ENCODE data around the gene KCNH3.

The KCNH3 gene

GRCh38 chr12:49546481-49546880 lies 7.7 kb downstream of the KCNH3 start:
- no peak for DNase-seq

GRCh38 chr12:49547090-49547690 lies 8.4 kb downstream of the KCNH3 start:
- DNase-seq = no peak

- DNase-seq = no peak
These were observed 9.6 kb downstream of the KCNH3 start for GRCh38 chr12:49548481-49548821.

DNA sequence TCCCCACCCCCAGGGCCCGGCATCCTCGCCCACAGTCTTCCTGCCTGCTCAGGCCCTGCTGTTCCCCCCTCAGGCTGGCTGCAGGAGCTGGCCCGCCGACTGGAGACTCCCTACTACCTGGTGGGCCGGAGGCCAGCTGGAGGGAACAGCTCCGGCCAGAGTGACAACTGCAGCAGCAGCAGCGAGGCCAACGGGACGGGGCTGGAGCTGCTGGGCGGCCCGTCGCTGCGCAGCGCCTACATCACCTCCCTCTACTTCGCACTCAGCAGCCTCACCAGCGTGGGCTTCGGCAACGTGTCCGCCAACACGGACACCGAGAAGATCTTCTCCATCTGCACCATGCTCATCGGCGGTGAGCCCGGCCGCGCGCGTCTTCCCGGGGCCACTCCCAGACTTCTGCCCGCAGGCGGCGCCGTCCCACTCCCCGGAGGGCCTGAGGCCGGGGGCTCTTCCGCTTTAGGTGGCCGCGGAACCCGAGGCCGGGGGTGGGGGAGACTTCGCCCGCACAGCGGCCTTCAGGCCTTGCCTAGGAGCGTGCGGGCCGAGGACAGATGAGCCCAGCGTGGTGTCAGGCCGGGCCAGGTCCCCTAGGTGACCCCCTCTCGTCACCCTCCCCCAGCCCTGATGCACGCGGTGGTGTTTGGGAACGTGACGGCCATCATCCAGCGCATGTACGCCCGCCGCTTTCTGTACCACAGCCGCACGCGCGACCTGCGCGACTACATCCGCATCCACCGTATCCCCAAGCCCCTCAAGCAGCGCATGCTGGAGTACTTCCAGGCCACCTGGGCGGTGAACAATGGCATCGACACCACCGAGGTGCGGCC lies 10.2 kb downstream of the KCNH3 start:
- no peak for DNase-seq

GRCh38 chr12:49549735-49550692 lies 11.2 kb downstream of the KCNH3 start:
- DNase-seq = no peak

- DNase-seq = no peak
These were observed 11.9 kb downstream of the KCNH3 start for GRCh38 chr12:49550693-49551252.

- peak; percentile 21 for DNase-seq
These were observed 13.2 kb downstream of the KCNH3 start for GRCh38 chr12:49552014-49552413.

DNA sequence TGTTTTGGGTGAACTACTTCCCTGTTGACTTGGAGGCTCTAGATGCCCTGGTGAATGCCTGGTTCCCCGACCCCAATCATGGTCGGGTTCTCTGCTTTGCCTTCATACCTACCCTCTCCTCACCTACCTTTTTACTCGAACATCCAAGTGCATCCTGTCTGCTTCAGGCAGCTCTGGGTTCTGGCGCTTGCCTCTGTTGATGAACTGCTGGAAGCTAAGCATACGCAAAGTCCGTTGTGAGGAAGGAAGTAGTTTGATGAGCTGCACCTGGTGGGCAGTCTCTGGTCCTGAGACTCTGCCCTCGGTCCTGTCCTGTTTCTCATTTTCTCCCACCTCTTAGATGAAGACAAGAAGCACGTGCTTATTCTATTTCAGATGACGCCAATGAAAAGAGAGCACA lies 13.6 kb downstream of the KCNH3 start:
- no peak for DNase-seq

DNA sequence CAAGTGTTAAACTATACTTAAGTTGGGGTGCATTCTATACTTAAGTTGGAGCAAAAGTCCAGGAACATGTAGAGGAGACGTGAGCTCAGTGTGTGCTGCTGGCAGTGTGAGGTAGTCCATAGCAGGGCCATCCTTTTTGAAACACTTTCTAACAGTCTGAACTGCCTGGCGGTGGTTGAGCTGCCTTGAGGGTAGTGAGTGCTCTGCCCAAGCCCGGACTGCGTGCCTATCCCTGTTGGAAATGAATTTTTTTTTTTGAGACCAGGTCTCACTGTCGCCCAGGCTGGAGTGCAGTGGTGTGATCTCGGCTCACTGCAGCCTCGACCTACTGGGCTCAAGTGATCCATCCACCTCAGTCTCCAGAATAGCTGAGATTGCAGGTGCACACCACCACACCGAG lies 14.1 kb downstream of the KCNH3 start:
- no peak for DNase-seq

DNA sequence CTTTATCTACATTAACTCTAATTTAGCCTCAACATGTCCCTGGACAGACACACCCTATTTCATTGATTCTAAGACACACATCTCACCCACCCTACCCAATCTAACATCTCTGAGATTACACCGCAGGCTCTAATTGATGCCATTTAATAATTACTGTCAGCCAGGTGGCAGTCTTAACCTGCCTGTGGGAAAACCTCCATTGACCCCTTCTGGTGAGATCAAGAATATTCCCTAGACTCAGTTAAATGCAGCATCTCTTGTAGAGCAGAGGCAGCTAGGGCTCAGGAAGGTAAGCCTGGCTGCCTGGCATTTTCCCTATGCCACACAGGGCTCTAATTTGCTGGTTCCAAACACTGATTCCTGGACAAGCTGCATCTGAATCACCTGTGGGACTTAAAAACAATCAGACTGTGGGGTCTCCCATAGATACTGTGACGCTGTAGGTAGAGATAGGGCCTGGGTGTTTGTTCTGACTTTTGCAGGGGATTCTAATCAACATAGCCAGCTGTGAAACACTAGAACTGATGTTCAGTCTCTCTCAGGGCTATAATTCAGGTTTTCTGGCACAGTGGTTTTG lies 14.8 kb downstream of the KCNH3 start:
- peak; percentile 90 for DNase-seq

DNA sequence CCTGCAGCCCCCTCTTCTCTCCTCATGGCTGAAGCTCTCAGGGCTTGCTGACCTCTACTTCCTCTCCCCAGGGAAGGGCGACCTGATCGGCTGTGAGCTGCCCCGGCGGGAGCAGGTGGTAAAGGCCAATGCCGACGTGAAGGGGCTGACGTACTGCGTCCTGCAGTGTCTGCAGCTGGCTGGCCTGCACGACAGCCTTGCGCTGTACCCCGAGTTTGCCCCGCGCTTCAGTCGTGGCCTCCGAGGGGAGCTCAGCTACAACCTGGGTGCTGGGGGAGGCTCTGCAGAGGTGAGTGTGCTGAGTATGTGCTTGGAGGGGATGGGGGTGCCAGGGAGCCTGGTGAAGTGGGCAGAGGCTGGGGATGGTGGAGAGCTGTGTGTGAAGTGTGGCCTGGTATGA lies 15.4 kb downstream of the KCNH3 start:
- DNase-seq = no peak

GRCh38 chr12:49555631-49556390 lies 17.0 kb downstream of the KCNH3 start:
- DNase-seq = no peak

- no peak for DNase-seq
These were observed 17.8 kb downstream of the KCNH3 start for GRCh38 chr12:49556391-49557186.

GRCh38 chr12:49557187-49557916 lies 18.5 kb downstream of the KCNH3 start:
- DNase-seq = no peak

DNA sequence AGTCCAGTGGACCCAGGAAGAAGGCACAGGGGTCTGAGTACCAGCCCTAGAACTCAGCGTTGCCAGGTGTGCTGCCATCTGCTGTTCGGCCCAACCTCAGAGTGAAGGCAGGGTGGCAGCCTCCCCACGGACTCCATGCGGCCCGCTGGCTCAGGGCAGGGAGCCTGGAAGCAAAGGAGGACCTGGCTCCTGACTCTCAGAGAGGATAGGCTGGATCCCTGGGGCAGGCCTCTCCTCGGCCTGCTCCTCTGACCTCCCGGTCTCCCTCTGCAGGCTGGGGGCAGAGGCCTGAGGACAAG lies 19.0 kb downstream of the KCNH3 start:
- no peak for DNase-seq

DNA sequence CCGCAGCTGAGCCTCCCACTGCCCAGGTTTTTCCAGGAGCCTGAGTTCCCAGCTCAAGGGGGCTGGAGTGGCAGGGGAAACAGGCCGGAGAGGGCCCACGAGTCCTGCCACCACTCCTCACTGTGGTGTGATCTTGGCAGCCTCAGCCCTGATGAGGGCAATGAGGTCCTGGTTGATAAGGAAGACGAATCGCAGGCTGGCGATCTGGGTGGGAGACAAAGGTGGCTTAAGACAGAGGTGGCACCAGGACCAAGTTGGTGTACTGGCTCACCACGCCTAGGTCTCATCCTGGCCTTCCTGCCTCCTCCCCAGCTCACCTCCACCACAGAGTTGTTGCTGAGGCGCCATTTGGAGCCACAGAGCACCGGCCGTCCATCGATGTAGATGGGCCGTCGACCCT lies 19.7 kb downstream of the KCNH3 start:
- DNase-seq = no peak

DNA sequence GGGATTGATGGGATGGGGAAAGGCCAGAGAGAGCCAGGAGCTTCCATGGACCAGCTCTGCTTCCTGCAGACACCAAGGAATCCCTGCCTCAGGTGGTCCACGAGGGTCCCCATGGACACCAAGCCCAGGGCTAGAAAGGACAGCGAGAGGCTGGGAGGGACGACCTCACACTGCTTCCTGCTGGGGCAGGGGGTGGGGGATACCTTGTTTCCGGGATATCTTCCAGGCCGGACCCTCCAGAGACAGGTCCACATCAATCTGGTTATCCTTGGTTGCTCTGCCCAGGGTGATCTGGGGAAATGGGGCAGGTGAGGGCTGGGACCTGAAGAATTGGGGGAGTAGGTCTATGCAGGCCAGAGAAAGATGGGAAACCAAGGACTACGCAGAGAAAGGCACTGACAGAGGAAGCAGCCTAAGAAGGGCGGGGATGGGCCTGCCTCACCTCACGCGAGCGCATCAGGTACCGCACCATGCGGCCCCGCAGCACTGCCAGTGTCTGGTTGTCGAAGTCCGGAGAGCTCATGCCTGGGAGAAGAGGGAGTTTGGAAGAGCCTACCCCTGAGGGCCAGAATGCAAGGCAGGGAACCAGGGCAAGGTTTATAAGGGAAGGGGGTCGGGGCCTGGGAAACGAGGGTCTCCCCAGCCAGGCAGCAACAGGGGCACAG lies 20.3 kb downstream of the KCNH3 start:
- no peak for DNase-seq

- DNase-seq = no peak
These were observed 21.9 kb downstream of the KCNH3 start for GRCh38 chr12:49560695-49561094.

- peak; percentile 22 for DNase-seq
These were observed 23.4 kb downstream of the KCNH3 start for GRCh38 chr12:49562233-49562632.

DNA sequence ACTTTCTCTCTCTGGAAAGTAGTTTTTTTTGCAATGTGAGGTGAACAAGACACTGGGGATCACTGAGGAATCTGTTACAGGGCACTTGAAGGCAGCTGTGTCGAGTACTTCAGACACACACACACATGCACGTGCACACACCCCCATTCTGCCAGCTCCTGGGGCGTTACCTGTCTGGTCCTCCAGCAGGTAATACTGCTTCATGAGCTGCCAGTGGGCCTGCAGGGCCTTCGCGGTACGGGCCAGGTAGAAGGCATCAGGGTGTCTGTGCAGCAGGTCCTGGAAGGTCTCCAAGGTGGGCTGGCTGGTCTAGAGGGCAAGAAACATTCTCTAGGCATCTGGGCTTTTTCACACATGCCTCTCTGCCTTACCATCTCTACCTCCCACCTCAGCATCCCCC lies 24.0 kb downstream of the KCNH3 start:
- DNase-seq = no peak
